Astrocyte (in vitro differentiated cells and primary cell): ENCODE data around the gene TTBK2. TPM values are rescaled to one million over a fixed set of nuclear protein-coding genes. Genes with fewer than 3 reads are reported as not detected.

Source experiments
- DNase-seq: peaks from one replicate; pipeline ENCODE4 v3.0.0-alpha.2; 2010; ENCODE audit warnings: low read depth
- FAIRE-seq: peaks from 2 replicates; lab custom pipeline; 2011; peaks lifted over from hg19 to GRCh38; lab: Jason Lieb, UNC
- H2AFZ ChIP-seq: 2 replicates; pipeline ENCODE4 v1.6.0; 2012; ENCODE audit warnings: low read depth, low read length, inconsistent platforms
- H3K27ac ChIP-seq: 2 replicates; pipeline ENCODE4 v1.5.1; 2011; ENCODE audit warnings: low read depth, low read length, inconsistent platforms
- H3K27me3 ChIP-seq: 2 replicates; pipeline ENCODE4 v1.6.0; 2011; ENCODE audit warnings: low read length, inconsistent platforms; ENCODE audit not compliant: insufficient read depth
- H3K36me3 ChIP-seq: 2 replicates; pipeline ENCODE4 v1.5.1; 2011; ENCODE audit warnings: low read length, inconsistent platforms; ENCODE audit not compliant: insufficient read depth
- H3K4me1 ChIP-seq: 2 replicates; pipeline ENCODE4 v1.5.1; 2011; ENCODE audit warnings: low read length, inconsistent platforms; ENCODE audit not compliant: insufficient read depth
- H3K4me2 ChIP-seq: 2 replicates; pipeline ENCODE4 v1.6.0; 2012; ENCODE audit warnings: low read length, inconsistent platforms
- H3K4me3 ChIP-seq: 2 replicates; pipeline ENCODE4 v1.5.1; 2011; ENCODE audit warnings: low read depth, mild to moderate bottlenecking, low read length, inconsistent platforms; ENCODE audit not compliant: insufficient read depth
- H3K79me2 ChIP-seq: 2 replicates; pipeline ENCODE4 v1.6.0; 2012; ENCODE audit warnings: mild to moderate bottlenecking, low read length, inconsistent platforms; ENCODE audit not compliant: insufficient read depth
- H3K9ac ChIP-seq: 2 replicates; pipeline ENCODE4 v1.6.0; 2012; ENCODE audit warnings: mild to moderate bottlenecking, low read length, inconsistent platforms
- H3K9me3 ChIP-seq: 2 replicates; pipeline ENCODE4 v1.5.1; 2012; ENCODE audit warnings: low read depth, mild to moderate bottlenecking, low read length, inconsistent platforms; ENCODE audit not compliant: insufficient read depth
- H4K20me1 ChIP-seq: 2 replicates; pipeline ENCODE4 v1.6.0; 2012; ENCODE audit warnings: low read length, inconsistent platforms; ENCODE audit not compliant: insufficient read depth
- H3K27ac Mint-ChIP-seq: one replicate; pipeline ENCODE4 v1.8.0; 2021; ENCODE audit warnings: mild to moderate bottlenecking, mixed read lengths; ENCODE audit not compliant: unreplicated experiment
- H3K27me3 Mint-ChIP-seq: one replicate; pipeline ENCODE4 v1.8.0; 2021; ENCODE audit warnings: low read depth, mixed read lengths; ENCODE audit not compliant: unreplicated experiment
- H3K36me3 Mint-ChIP-seq: one replicate; pipeline ENCODE4 v1.8.0; 2021; ENCODE audit warnings: low read depth, mixed read lengths; ENCODE audit not compliant: unreplicated experiment
- H3K4me1 Mint-ChIP-seq: one replicate; pipeline ENCODE4 v1.8.0; 2021; ENCODE audit warnings: low read depth, mixed read lengths; ENCODE audit not compliant: unreplicated experiment
- H3K4me3 Mint-ChIP-seq: one replicate; pipeline ENCODE4 v1.8.0; 2021; ENCODE audit warnings: mild to moderate bottlenecking, moderate library complexity, mixed read lengths; ENCODE audit not compliant: unreplicated experiment
- H3K9me3 Mint-ChIP-seq: one replicate; pipeline ENCODE4 v1.8.0; 2021; ENCODE audit warnings: mild to moderate bottlenecking, mixed read lengths; ENCODE audit not compliant: unreplicated experiment
- CTCF ChIP-seq: IDR thresholded peaks from 2 replicates; pipeline ENCODE4 v1.5.1; 2011; ENCODE audit warnings: low read depth, mild to moderate bottlenecking, inconsistent platforms, low read length, moderate library complexity; ENCODE audit not compliant: insufficient read depth
- EZH2 ChIP-seq: IDR thresholded peaks from 2 replicates; pipeline ENCODE4 v1.6.1; 2012; ENCODE audit warnings: mild to moderate bottlenecking, low read length, inconsistent platforms; ENCODE audit not compliant: insufficient read depth
- total RNA-seq: library from RNA; stranded (reverse); gene quantifications from 2 replicates; pipeline ENCODE4 v1.2.1, GENCODE V29; 2021

TTBK2 gene
- total RNA-seq, 1 donor from 2014 or later, result 14.8 TPM

DNA sequence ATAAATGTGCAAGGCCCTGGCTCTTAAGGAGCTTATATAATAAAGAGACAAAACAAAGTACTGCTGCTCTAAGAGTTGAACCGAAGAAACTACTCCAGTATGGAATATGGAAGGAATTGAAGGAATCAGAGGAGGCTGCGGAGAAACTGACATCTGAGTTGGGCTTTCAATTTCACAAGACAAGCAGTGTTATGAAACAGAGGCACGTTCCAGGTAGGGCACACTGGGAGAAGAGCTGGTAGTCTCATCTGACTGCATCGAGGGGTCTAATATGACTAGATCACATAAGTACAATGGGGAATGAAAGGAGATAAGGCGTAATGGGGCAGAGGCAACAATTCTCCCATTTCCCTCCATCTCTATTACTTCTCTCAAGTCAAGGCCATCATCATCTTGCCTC, 115.3 kb downstream of the TTBK2 start:
- Mint-ChIP-seq H3K9me3 (no peaks in the 10 kb centered on the region), H3K27me3 (no peaks in the 10 kb centered on the region), H3K4me1 (peaks cover 4% of the 10 kb centered on the region), H3K36me3 (peaks cover 15% of the 10 kb centered on the region), H3K27ac (no peak overlapping the region), H3K4me3 (no peak overlapping the region)
- no peaks in the 10 kb centered on the region for H3K4me1 ChIP-seq
- no peak overlapping the region for H3K4me2 ChIP-seq
- FAIRE-seq (no peak), DNase-seq (no peak)
- H3K9me3 ChIP-seq, result no peaks in the 10 kb centered on the region
- H3K27me3 ChIP-seq, result no peaks in the 10 kb centered on the region
- H3K79me2 ChIP-seq, result no peaks in the 10 kb centered on the region
- peaks cover 2% of the 10 kb centered on the region for H3K36me3 ChIP-seq
- H3K27ac ChIP-seq, result no peak overlapping the region
- H4K20me1 ChIP-seq, result no peaks in the 10 kb centered on the region
- H2AFZ ChIP-seq, result no peak overlapping the region
- no peak overlapping the region for H3K4me3 ChIP-seq
- H3K9ac ChIP-seq, result no peak overlapping the region
- TF ChIP-seq EZH2 (no peak), CTCF (no peak)

GRCh38 chr15:42804739-42805138, 115.8 kb downstream of the TTBK2 start:
- DNase-seq (no peak), FAIRE-seq (no peak)
- no peaks in the 10 kb centered on the region for H3K27me3 Mint-ChIP-seq
- Histone ChIP-seq H2AFZ (no peak overlapping the region), H3K36me3 (peaks cover 2% of the 10 kb centered on the region), H3K27me3 (no peaks in the 10 kb centered on the region), H3K4me1 (no peaks in the 10 kb centered on the region), H3K79me2 (no peaks in the 10 kb centered on the region), H3K9me3 (no peaks in the 10 kb centered on the region), H3K4me2 (no peak overlapping the region), H3K27ac (no peak overlapping the region), H3K9ac (no peak overlapping the region), H4K20me1 (no peaks in the 10 kb centered on the region), H3K4me3 (no peak overlapping the region)
- TF ChIP-seq EZH2 (no peak), CTCF (no peak)
- no peaks in the 10 kb centered on the region for H3K9me3 Mint-ChIP-seq
- H3K4me1 Mint-ChIP-seq, result peaks cover 4% of the 10 kb centered on the region
- peaks cover 16% of the 10 kb centered on the region for H3K36me3 Mint-ChIP-seq
- H3K27ac Mint-ChIP-seq, result no peak overlapping the region
- H3K4me3 Mint-ChIP-seq, result no peak overlapping the region

- Mint-ChIP-seq H3K27ac (no peak overlapping the region), H3K36me3 (peaks cover 18% of the 10 kb centered on the region), H3K4me1 (peaks cover 4% of the 10 kb centered on the region)
These were observed 117.1 kb downstream of the TTBK2 start for GRCh38 chr15:42803436-42803835.

More at GRCh38 chr15:42803436-42803835, 117.1 kb downstream of the TTBK2 start:
- FAIRE-seq (no peak), DNase-seq (no peak)
- Histone ChIP-seq H4K20me1 (no peaks in the 10 kb centered on the region), H3K79me2 (no peaks in the 10 kb centered on the region), H3K9me3 (no peaks in the 10 kb centered on the region), H3K9ac (no peak overlapping the region), H3K4me2 (no peak overlapping the region), H3K4me1 (no peaks in the 10 kb centered on the region), H3K27ac (no peak overlapping the region), H3K27me3 (no peaks in the 10 kb centered on the region), H2AFZ (no peak overlapping the region), H3K4me3 (no peak overlapping the region), H3K36me3 (peaks cover 2% of the 10 kb centered on the region)
- Mint-ChIP-seq H3K4me3 (no peak overlapping the region), H3K9me3 (no peaks in the 10 kb centered on the region), H3K27me3 (no peaks in the 10 kb centered on the region)
- TF ChIP-seq EZH2 (no peak), CTCF (no peak)
